Measurements from ENCODE around the gene ZNF35.

Gene ZNF35

GRCh38 chr3:44648564-44649229 is at the start of gene ZNF35:
ZNF35 (plus strand) TSS chr3:44648732; CDS start chr3:44651068, 2,336 bp downstream.
- peak; percentile 91 for DNase-seq (ENCODE audit: low read depth, low spot score)
- no peak for TF ChIP-seq CTCF (IDR thresholded peaks at IDR 0.05; ENCODE audit: low read depth, low read length)
- peak within 1 kb of the TSS; percentile 92 for H3K4me3 ChIP-seq (ENCODE audit: low read depth, low read length)
- in situ Hi-C loops (cut with HindIII; ENCODE audit: low sequenced_read_pairs), result no loop called here

- no peak for TF ChIP-seq CTCF (IDR thresholded peaks at IDR 0.05; ENCODE audit: low read depth, low read length)
- in situ Hi-C loops (cut with HindIII; ENCODE audit: low sequenced_read_pairs), result no loop called here
- no peak overlapping the region for H3K4me3 ChIP-seq (ENCODE audit: low read depth, low read length)
- no peak for DNase-seq (ENCODE audit: low read depth, low spot score)
Measured at GRCh38 chr3:44601749-44602148, 46.8 kb upstream of the ZNF35 start.

DNA sequence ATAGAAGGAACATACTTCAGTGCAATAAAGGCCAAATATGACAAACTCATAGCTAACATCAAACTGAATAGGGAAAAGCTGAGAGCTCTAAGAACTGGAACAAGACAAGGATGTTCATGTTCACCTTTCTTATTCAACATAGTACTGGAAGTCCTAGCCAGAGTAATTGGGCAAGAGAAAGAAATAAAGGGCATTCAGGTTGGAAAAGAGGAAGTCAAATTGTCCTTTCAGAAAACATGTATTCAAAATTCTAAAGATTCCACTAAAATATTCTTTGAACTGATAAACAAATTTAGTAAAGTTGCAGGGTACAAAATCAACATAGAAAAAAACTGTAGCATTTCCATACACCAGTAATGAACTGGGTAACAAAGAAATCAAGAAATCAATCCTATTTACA is 35.9 kb upstream of the ZNF35 start:
- H3K4me3 ChIP-seq (ENCODE audit: low read depth, low read length), result no peak overlapping the region
- in situ Hi-C loops (cut with HindIII; ENCODE audit: low sequenced_read_pairs), result no loop called here
- no peak for DNase-seq (ENCODE audit: low read depth, low spot score)
- TF ChIP-seq CTCF (IDR thresholded peaks at IDR 0.05; ENCODE audit: low read depth, low read length), result no peak

DNA sequence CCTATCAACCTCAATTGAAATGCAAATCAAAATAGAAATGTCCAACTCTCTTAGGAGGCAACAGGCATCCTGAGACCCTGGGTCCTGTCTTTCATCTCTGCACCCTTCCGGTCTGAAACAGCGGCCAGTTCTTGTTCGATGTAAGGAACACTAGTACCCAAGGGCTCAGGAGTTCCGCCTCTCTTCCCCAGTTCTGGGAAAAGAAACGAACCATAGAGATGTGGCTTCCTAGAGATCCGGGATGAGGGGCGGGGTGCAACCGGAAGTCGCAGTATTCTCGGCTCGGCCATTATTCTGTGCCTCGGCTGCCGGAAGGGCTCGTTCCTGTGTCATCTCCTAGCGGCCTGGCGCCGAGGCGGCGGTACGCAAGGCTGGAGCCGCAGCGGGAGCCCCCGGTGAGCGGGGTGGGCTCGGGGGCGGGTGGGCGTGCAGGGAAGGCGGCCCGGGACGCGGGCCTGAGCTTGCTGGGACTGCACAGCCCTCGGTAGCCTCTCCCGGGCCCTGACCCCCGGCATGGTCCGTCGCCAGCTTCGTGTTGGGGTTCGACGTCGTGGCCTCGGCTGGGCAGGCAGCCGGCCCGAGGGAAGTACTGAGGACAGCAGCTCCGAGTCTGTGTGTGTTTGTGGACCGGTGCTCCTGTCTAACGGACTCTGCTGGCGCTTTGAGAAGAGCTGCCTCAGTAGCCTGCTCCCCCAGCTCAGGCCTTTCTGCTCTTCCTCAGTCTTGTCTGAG is 23.6 kb upstream of the ZNF35 start, which contains the start of gene ZNF197:
ZNF197 (plus strand) TSS at position 288 of the 732 bp plus-strand sequence. CDS start 4,119 bp downstream, outside the sequence.
- TF ChIP-seq CTCF (IDR thresholded peaks at IDR 0.05; ENCODE audit: low read depth, low read length), result peak; percentile 20
- in situ Hi-C loops (cut with HindIII; ENCODE audit: low sequenced_read_pairs), result no loop called here
- H3K4me3 ChIP-seq (ENCODE audit: low read depth, low read length), result peak within 1 kb of the TSS; percentile 74
- peak; percentile 89 for DNase-seq (ENCODE audit: low read depth, low spot score)

- TF ChIP-seq CTCF (IDR thresholded peaks at IDR 0.05; ENCODE audit: low read depth, low read length), result no peak
- DNase-seq (ENCODE audit: low read depth, low spot score), result no peak
- no peak overlapping the region for H3K4me3 ChIP-seq (ENCODE audit: low read depth, low read length)
- in situ Hi-C loops (cut with HindIII; ENCODE audit: low sequenced_read_pairs), result no loop called here
Measured at GRCh38 chr3:44628716-44629115, 19.8 kb upstream of the ZNF35 start.

DNA sequence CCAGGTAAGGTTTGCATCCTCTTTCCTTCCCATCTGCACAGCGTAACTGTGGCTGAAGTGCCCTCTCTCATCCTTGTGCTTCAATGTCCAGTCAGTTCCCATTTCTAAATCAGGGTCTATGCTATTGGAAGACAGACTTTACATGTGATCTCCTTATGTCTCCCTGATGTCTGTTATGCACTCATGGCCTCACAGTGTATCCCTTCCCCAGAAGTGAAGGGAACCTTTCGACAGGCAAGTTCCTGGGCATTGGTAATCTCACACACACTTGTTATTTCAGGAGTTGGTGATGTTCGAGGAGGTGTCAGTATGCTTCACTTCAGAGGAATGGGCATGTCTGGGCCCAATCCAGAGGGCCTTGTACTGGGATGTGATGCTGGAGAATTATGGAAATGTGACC is 16.3 kb upstream of the ZNF35 start:
- in situ Hi-C loops (cut with HindIII; ENCODE audit: low sequenced_read_pairs), result no loop called here
- TF ChIP-seq CTCF (IDR thresholded peaks at IDR 0.05; ENCODE audit: low read depth, low read length), result no peak
- no peak for DNase-seq (ENCODE audit: low read depth, low spot score)
- no peak overlapping the region for H3K4me3 ChIP-seq (ENCODE audit: low read depth, low read length)
